Testis (tissue), 3 donors: ENCODE results near the gene ZNF267. TPM values are rescaled to one million over a fixed set of nuclear protein-coding genes. Genes with fewer than 3 reads are reported as not detected.
"Not testable (repeated sequence)": the region's sequence is repeated elsewhere in the genome, so short reads cannot be mapped to it uniquely, and the experiment has no call there.

Source experiments
- DNase-seq: peaks from one replicate; pipeline ENCODE4 v3.0.0-alpha.2; 2019
- H3K27ac ChIP-seq, 2 donors: fragments of 200-600 bp; sonication (generic); one replicate each; pipeline ENCODE4 v1.5.1; 2019
- H3K27me3 ChIP-seq: fragments of 200-600 bp; sonication (generic); one replicate; pipeline ENCODE4 v1.5.1; 2019
- H3K36me3 ChIP-seq: fragments of 200-600 bp; sonication (generic); one replicate; pipeline ENCODE4 v1.5.1; 2017; ENCODE audit warnings: low read depth; ENCODE audit errors: missing control alignments
- H3K4me1 ChIP-seq: fragments of 200-600 bp; sonication (generic); one replicate; pipeline ENCODE4 v1.5.1; 2019
- H3K4me3 ChIP-seq, 2 donors: fragments of 200-600 bp; sonication (generic); one replicate each; pipeline ENCODE4 v1.5.1; 2017 to 2019
- H3K9me3 ChIP-seq: fragments of 200-600 bp; sonication (generic); one replicate; pipeline ENCODE4 v1.5.1; 2017
- POLR2A ChIP-seq: fragments of 450-650 bp; IDR thresholded peaks from one replicate; pipeline ENCODE4 v1.6.1; 2017; ENCODE audit warnings: antibody characterized with exemption, mild to moderate bottlenecking, moderate library complexity
- WGBS, 2 donors: methylation state at CpG; one replicate each; pipeline ENCODE4 v1.1.5; 2018; 5-methylcytosine and 5-hydroxymethylcytosine counted together
- intact Hi-C: fragments of 100-400 bp; cut with DNase I; formaldehyde crosslinking; loops from one replicate; pipeline ENCODE4 v1.15.1; 2023; ENCODE audit warnings: low total_unique reads
- polyA plus RNA-seq: library from polyadenylated mRNA; stranded (reverse); fragments of 350-450 nt; fragmentation: Illumina TruSeq; extraction: RNeasy Lipid Tissue Mini Kit (QIAGEN cat#74804); gene quantifications from one replicate; pipeline ENCODE4 v1.2.3, GENCODE V29; 2014; ENCODE audit warnings: low read depth, low replicate concordance; ENCODE audit not compliant: insufficient read depth
- total RNA-seq, 2 donors: library from RNA; depleted of rRNA; stranded (reverse); fragments of >200 nt; gene quantifications; one replicate each; pipeline ENCODE4 v1.2.3, GENCODE V29; 2016
- TF ChIP-seq, protein P1 (sequence below), 3 experiments: fragments of 450-650 bp in 2 of 3; fragments of 200-600 bp in 1 of 3; sonication (generic) in 1 of 3; IDR thresholded peaks; one replicate each; pipeline ENCODE4 v1.5.1; 2016 to 2019; ENCODE audit warnings: antibody characterized with exemption in 3 of 3, mild to moderate bottlenecking in 2 of 3, moderate library complexity in 1 of 3

Gene ZNF267
- total and polyA plus RNA-seq, 3 donors from 2014 or later = 4.6 to 18.7 (median 17.8) TPM

DNA sequence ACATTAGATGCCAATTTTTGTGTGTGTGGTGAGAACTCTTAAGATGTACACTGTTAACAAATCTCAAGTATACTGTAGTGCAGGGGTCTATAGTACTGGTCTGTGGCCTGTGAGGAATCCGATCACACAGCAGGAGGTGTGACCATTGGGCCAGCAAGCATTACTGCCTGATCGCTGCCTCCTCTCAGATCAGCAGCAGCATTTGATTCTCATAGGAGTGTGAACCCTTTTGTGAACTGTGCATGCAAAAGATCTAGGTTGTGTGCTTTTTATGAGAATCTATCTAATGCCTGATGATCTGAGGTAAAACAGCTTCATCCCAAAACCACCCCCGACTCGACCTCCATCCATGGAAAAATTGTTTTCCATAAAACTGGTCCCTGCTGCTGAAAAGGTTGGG lies 12.6 kb downstream of the ZNF267 start:
- Histone ChIP-seq H3K9me3 (no peaks in the 10 kb centered on the region), H3K4me3 (no peak overlapping the region), H3K36me3 (no peaks in the 10 kb centered on the region), H3K27me3 (no peaks in the 10 kb centered on the region), H3K4me1 (no peaks in the 10 kb centered on the region), H3K27ac (no peak overlapping the region)
- WGBS, 2 donors = 95 to 96% methylated on average over 4 of the region's 4 CpGs
- DNase-seq = no peak
- no peak for TF ChIP-seq POLR2A
- TF ChIP-seq, protein P1, sequence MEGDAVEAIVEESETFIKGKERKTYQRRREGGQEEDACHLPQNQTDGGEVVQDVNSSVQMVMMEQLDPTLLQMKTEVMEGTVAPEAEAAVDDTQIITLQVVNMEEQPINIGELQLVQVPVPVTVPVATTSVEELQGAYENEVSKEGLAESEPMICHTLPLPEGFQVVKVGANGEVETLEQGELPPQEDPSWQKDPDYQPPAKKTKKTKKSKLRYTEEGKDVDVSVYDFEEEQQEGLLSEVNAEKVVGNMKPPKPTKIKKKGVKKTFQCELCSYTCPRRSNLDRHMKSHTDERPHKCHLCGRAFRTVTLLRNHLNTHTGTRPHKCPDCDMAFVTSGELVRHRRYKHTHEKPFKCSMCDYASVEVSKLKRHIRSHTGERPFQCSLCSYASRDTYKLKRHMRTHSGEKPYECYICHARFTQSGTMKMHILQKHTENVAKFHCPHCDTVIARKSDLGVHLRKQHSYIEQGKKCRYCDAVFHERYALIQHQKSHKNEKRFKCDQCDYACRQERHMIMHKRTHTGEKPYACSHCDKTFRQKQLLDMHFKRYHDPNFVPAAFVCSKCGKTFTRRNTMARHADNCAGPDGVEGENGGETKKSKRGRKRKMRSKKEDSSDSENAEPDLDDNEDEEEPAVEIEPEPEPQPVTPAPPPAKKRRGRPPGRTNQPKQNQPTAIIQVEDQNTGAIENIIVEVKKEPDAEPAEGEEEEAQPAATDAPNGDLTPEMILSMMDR (IDR thresholded peaks at IDR 0.05) = no peak
- intact Hi-C loops = no loop called here

DNA sequence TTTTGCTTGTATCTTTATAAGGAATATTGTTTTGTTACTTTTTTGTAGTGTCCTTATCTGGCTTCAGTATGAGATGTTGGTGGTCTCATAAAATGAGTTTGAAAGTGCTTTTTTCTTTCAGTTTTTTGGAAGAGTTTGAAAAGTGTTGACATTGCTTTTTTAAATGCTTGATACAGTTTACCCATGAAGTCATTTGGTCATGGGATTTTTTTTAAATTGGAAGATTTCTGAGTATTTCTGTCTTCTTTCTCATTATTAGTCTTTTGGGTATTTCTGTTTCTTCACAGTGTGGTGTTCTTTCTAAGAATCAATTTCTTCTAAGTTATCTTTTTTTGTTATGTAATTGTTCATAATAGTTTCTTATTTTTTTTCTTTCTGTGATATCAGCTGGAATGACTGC lies 15.1 kb downstream of the ZNF267 start:
- intact Hi-C loops = no loop called here
- TF ChIP-seq, protein P1 (IDR thresholded peaks at IDR 0.05) = no peak
- no peak for TF ChIP-seq POLR2A
- Histone ChIP-seq H3K4me3 (no peak overlapping the region), H3K36me3 (no peaks in the 10 kb centered on the region), H3K27ac (no peak overlapping the region), H3K9me3 (no peaks in the 10 kb centered on the region), H3K4me1 (no peaks in the 10 kb centered on the region), H3K27me3 (no peaks in the 10 kb centered on the region)
- DNase-seq = no peak

DNA sequence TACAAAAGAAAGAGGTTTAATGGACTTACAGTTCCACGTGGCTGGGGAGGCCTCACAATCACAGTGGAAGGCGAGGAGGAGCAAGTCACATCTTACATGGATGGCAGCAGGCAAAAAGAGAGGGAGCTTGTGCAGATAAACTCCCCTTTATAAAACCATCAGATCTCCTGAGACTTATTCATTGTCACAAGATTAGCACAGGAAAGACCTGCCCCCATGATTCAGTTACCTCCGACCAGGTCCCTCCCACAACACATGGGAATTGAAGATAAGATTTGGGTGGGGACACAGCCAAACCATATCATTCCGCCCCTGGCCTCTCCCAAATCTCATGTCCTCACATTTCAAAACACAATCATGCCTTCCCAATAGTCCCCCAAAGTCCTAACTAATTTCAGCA lies 18.5 kb downstream of the ZNF267 start:
- H3K4me1 ChIP-seq, DNase-seq, H3K27me3 ChIP-seq, H3K4me3 ChIP-seq, H3K9me3 ChIP-seq, H3K36me3 ChIP-seq, intact Hi-C loops, H3K27ac ChIP-seq: not testable (repeated sequence)
- WGBS, 2 donors = 92 to 97% methylated on average over 4 of the region's 4 CpGs

DNA sequence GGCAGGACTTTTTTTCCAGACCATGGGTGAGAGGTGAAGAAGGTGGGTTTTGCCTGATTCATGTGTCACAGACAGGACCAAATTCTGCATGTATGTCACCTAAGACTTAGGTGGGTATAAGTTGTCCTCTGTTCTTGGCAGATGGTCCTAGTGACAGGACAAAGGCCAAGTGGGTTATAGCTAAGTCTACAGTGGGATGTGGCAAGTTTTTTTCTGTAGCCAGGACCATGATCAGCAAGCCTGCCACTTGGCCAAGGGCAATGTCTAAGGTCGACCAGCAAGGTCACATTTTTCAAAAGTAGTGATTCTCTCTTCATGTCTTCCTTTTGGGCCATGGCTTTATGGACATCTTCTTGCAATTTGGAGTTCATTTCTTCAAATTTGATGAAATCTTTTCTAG lies 20.2 kb downstream of the ZNF267 start:
- 96 to 100% methylated on average over 1 of the region's 1 CpG for WGBS, 2 donors
- Histone ChIP-seq H3K27ac (no peak overlapping the region), H3K9me3 (no peaks in the 10 kb centered on the region), H3K4me3 (no peak overlapping the region), H3K27me3 (no peaks in the 10 kb centered on the region), H3K36me3 (no peaks in the 10 kb centered on the region), H3K4me1 (no peaks in the 10 kb centered on the region)
- DNase-seq = no peak
- intact Hi-C loops = no loop called here
- no peak for TF ChIP-seq POLR2A
- TF ChIP-seq, protein P1 (IDR thresholded peaks at IDR 0.05) = no peak

DNA sequence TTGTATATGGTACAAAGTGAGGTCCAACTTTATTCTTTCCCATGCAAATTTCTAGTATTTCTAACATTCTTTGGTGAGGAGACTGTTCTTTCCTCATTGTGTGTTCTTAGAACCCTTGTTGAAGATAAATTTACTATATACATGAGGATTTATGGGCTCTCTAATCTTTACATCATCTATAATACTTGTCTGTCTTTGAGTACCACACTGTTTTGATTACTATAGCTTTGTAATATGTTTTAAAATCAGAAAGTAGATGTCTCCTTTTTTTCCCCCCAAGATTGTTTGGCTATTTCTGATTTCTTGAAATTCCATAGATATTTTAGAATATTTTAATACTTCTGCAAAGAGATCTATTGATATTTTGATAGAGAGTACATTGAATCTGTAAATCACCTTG lies 23.7 kb downstream of the ZNF267 start:
- H3K9me3 ChIP-seq = no peaks in the 10 kb centered on the region
- no peak for TF ChIP-seq POLR2A
- TF ChIP-seq, protein P1 (IDR thresholded peaks at IDR 0.05) = no peak
- intact Hi-C loops = no loop called here
- no peak overlapping the region for H3K4me3 ChIP-seq
- no peaks in the 10 kb centered on the region for H3K27me3 ChIP-seq
- H3K36me3 ChIP-seq = no peaks in the 10 kb centered on the region
- no peak overlapping the region for H3K27ac ChIP-seq
- DNase-seq = no peak
- H3K4me1 ChIP-seq = no peaks in the 10 kb centered on the region
